CD4-positive, alpha-beta T cell treated with Interferon alpha-2 for 1 hour (primary cell): ENCODE data around the gene TOMM20.
A peak's percentile ranks its signal among the peaks of the same experiment; 100 is the strongest.

Source experiments
- DNase-seq, 2 donors: peaks; one replicate each; pipeline ENCODE4 v3.0.0-alpha.2; 2020 to 2022

Gene TOMM20

GRCh38 chr1:235133086-235133485 lies 4.4 kb upstream of the TOMM20 start:
- DNase-seq, result no peak

DNA sequence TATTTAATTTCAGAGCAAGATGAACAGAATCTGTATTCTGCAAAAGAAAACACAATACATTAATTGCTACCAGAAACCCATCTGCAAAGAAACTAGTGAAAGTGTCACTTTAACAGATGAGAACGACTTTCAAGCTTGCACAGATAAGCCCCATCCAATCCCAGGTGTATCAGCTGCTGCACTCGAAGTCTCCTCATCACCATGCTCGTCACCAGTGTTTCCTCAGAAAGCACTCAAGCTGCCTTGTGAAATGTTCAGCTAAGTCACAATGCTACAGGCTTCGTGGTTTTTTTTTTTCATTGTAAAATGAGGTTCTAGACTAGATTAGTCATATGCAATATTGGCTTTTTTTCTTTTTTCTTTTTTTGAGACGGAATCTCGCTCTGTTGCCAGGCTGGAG lies 3.3 kb upstream of the TOMM20 start:
- DNase-seq, result no peak

GRCh38 chr1:235130766-235131270 lies 2.2 kb upstream of the TOMM20 start:
- no peak for DNase-seq

GRCh38 chr1:235129774-235130570 lies 1.3 kb upstream of the TOMM20 start:
- no peak for DNase-seq

GRCh38 chr1:235127732-235128455 lies 743 bp downstream of the TOMM20 start:
- DNase-seq, result peak in 1 of 2 donors; percentile 41

GRCh38 chr1:235127203-235127602 lies 1.4 kb downstream of the TOMM20 start:
- DNase-seq, result no peak

DNA sequence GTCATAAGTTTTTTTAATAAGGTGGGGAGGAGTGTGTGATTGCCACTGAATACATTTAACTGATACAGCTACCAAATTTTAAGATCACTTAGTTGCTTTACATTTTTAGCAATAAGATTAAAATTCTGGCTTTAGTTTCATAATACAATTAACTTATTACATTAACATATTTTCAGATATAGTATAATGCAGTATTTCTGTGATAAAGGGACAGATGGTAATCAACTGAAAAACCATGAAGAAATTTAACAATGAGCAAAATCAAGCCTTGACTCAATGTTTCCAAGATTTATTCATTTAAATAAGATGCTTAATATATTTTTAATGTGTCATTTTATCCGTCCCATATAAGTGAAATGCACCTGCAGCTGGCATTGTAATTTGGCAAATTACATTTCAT lies 4.0 kb downstream of the TOMM20 start:
- no peak for DNase-seq

GRCh38 chr1:235124111-235124510 lies 4.5 kb downstream of the TOMM20 start:
- DNase-seq, result no peak

DNA sequence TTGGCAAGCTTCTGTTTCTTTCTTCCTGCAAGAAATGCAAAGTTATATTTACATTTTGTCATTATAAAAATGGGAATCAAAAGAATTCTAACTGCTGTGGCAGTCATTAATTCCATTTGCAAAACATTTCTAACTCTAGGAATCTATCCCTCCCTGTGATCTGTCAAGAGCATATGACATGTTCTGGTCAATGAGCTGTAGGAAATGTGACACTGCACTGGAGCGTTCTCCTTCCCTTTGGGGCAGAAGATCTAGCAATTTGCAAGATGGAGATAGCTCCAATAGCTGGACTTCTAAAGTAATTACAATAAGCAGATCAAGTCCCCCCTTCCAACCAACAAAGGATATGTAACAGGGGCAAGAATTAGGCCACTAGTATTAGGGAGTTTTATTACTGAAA lies 6.3 kb downstream of the TOMM20 start:
- DNase-seq, result no peak

- no peak for DNase-seq
Measured at GRCh38 chr1:235113183-235113917, 15.3 kb downstream of the TOMM20 start.

DNA sequence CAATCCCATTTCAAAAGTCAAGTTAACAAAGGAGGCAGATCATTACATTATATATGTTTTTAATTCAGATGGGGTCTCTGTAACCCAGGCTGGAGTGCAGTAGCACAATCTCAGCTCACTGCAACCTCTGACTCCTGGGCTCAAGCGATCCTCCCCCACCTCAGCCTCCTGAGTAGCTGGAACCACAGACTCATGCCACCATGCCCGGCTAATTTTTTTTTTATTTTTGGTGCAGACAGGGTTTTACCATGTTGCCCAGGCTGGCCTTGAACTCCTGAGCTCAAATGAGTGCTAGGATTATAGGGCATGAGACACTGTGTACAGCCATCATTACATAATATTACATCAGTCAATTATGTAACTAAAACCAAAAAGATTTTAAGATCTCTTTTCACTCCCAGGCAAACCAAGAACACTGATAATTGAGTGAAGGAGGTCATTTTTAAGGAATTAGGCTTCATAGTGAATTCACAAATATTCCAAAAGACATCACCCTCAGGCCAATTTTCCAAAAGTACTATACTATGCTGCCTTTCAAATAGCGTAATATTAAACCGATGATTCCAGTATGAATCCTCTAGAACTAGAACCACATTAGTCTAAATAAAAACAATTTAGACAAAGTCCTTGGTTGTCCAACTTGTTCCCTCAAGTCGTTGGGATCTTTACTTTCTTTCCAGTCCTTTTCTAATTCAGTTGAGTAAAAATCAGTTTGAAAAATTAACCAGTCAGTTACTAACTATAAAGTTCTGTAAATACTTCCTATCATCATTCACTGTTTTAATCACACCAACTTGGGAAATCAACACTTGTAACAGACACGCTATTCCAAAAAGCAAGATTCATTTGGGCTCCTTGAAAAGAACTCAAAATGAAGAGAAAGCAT lies 16.1 kb downstream of the TOMM20 start:
- no peak for DNase-seq

GRCh38 chr1:235111107-235111506 lies 17.5 kb downstream of the TOMM20 start:
- no peak for DNase-seq

DNA sequence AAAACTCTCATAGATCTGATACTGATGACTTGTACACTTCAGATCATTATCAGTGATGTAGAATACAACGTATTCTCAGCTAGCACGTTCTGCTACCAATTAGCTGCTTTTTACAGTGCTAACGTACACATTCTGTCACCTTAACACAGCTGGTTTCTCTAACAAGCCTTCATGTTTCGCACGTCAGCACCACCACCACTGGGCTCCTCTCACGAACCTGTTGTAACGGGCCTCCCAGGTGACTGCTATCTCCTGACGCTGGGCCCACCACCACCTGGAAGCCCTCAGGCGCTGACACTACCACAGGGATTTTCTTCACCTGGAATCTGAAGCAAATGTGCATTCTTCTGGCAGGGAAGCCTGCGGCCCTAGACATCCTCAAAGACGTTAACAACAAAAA lies 19.8 kb downstream of the TOMM20 start:
- DNase-seq, result no peak

DNA sequence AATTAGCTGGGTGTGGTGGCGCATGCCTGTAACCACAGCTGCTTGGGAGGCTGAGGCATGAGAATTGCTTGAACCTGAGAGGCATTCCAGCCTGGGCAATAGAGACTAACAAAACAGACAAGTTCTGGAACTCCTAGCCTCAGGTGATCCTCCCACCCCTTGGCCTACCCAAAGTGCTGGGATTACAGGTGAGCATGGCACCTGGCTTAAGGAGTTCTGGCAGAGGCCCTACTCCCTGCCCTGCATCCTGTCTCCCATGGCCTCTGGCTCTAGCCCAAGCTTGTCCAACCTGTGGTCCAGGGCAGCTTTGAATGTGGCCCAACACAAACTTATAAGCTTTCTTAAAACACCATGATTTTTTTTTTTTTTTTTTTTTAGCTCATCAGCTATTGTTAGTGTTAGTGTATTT lies 20.4 kb downstream of the TOMM20 start:
- no peak for DNase-seq

GRCh38 chr1:235107368-235108184 lies 21.1 kb downstream of the TOMM20 start:
- no peak for DNase-seq

- no peak for DNase-seq
Measured at GRCh38 chr1:235106457-235106856, 22.2 kb downstream of the TOMM20 start.

DNA sequence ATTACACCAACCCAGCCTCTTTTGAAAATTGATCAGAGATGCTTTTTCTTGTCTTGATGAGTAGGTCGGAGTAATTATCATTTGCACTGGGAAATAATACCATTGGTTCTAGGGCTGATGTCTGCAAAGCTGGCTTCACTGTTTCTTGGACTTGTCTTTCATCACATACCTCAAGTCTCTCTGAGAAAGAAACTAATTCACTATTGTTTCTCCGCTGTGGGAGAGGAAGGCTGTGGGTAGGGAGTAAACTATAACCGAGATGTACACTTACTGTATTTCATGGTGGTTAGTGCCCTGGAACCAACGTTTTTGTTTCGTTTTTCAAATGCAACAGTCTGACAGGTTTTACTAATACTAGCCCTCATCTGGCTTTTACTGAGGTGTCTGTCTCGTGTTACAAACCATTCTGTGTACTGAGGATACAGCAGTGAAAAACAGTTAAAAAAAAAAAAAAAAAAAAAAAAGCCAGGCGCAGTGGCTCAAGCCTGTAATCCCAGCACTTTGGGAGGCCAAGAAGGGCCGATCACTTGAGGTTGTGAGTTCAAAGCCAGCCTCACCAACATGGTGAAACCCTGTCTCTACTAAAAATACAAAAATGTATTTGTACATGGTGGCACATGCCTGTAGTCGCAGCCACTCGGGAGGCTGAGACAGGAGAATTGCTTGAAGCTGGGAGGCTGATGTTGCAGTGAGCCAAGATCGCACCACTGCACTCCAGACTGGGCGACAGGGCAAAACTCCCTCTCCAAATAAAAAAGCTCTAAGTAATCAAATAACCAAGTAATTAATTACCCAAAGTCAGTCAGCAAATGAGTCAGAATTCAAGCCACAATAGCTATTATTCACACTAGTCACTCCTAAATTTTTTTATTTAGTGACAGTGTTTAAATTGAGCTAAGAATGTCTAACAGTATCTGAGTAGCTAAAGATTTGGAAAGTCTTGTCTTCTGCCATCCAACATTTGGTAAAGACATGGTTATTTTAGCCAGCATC lies 23.3 kb downstream of the TOMM20 start:
- DNase-seq, result peak in 1 of 2 donors; percentile 63

GRCh38 chr1:235102993-235103411 lies 25.6 kb downstream of the TOMM20 start:
- peak in 1 of 2 donors; percentile 54 for DNase-seq

- DNase-seq, result no peak
Measured at GRCh38 chr1:235102259-235102582, 26.4 kb downstream of the TOMM20 start.

GRCh38 chr1:235101558-235102258 lies 26.9 kb downstream of the TOMM20 start:
- DNase-seq, result no peak
